ENCODE results near the gene WDR53. TPM values are rescaled to one million over a fixed set of nuclear protein-coding genes. Genes with fewer than 3 reads are reported as not detected.
A peak's percentile ranks its signal among the peaks of the same experiment; 100 is the strongest.
"Not testable (repeated sequence)": the region's sequence is repeated elsewhere in the genome, so short reads cannot be mapped to it uniquely, and the experiment has no call there.

Gene WDR53
- total RNA-seq, 4 donors from 2014 or later: 1.6 to 14.2 (median 4.6) TPM; not detected in 1

GRCh38 chr3:196603683-196604082 is 35.3 kb upstream of the WDR53 start:
- H3K27ac ChIP-seq: no peak overlapping the region
- no peaks in the 10 kb centered on the region for H3K4me1 ChIP-seq
- WGBS, 2 donors (ENCODE audit: low coverage in 1 of 2): 67 to 80% methylated on average over 3 to 7 of the region's 7 CpGs
- no peaks in the 10 kb centered on the region for H3K36me3 ChIP-seq
- no peak for TF ChIP-seq POLR2A (IDR thresholded peaks at IDR 0.05)
- no peak for TF ChIP-seq POLR2AphosphoS5 (IDR thresholded peaks at IDR 0.05)
- TF ChIP-seq, protein P1, sequence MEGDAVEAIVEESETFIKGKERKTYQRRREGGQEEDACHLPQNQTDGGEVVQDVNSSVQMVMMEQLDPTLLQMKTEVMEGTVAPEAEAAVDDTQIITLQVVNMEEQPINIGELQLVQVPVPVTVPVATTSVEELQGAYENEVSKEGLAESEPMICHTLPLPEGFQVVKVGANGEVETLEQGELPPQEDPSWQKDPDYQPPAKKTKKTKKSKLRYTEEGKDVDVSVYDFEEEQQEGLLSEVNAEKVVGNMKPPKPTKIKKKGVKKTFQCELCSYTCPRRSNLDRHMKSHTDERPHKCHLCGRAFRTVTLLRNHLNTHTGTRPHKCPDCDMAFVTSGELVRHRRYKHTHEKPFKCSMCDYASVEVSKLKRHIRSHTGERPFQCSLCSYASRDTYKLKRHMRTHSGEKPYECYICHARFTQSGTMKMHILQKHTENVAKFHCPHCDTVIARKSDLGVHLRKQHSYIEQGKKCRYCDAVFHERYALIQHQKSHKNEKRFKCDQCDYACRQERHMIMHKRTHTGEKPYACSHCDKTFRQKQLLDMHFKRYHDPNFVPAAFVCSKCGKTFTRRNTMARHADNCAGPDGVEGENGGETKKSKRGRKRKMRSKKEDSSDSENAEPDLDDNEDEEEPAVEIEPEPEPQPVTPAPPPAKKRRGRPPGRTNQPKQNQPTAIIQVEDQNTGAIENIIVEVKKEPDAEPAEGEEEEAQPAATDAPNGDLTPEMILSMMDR (IDR thresholded peaks at IDR 0.05): no peak
- TF ChIP-seq EP300 (IDR thresholded peaks at IDR 0.05; ENCODE audit: low read depth): no peak
- in situ Hi-C loops (cut with MboI; ENCODE audit: low pct_ligation_motif_present in 1 of 4, low pct_unique_long_range_greater_than_20kb in 1 of 4, low sequenced_read_pairs in 3 of 4) (loop anchor here in 2 of 4 donors (10.0 to 25.0 kb wide), 2 partner anchors 81 to 359 kb away; partner anchors contain the start of gene PIGZ (in 1 of the 2)), intact Hi-C loops (cut with DNase I; ENCODE audit: low total_unique reads) (no loop called here)
- H3K4me3 ChIP-seq: no peak overlapping the region
- no peak for DNase-seq
- H3K9me3 ChIP-seq: no peaks in the 10 kb centered on the region
- H3K27me3 ChIP-seq: peaks cover 6% of the 10 kb centered on the region

GRCh38 chr3:196602673-196603072 is 34.3 kb upstream of the WDR53 start:
- H3K36me3 ChIP-seq: no peaks in the 10 kb centered on the region
- in situ Hi-C loops (cut with MboI; ENCODE audit: low pct_ligation_motif_present in 1 of 4, low pct_unique_long_range_greater_than_20kb in 1 of 4, low sequenced_read_pairs in 3 of 4): loop anchor here in 2 of 4 donors (10.0 to 25.0 kb wide), 2 partner anchors 82 to 360 kb away; partner anchors contain the start of gene PIGZ (in 1 of the 2)
- no peak for DNase-seq

GRCh38 chr3:196600359-196600758 is 32.0 kb upstream of the WDR53 start:
- Histone ChIP-seq H3K27ac (no peak overlapping the region), H3K9me3 (no peaks in the 10 kb centered on the region), H3K27me3 (peaks cover 4% of the 10 kb centered on the region), H3K4me3 (no peak overlapping the region), H3K36me3 (no peaks in the 10 kb centered on the region), H3K4me1 (peaks cover 0 to 6% (median 0%) of the 10 kb centered on the region in 4 donors)
- WGBS, 2 donors (ENCODE audit: low coverage in 1 of 2): 98 to 100% methylated on average over 3 to 7 of the region's 7 CpGs
- in situ Hi-C loops (cut with MboI; ENCODE audit: low pct_ligation_motif_present in 1 of 4, low pct_unique_long_range_greater_than_20kb in 1 of 4, low sequenced_read_pairs in 3 of 4) (loop anchor here in 2 of 4 donors (10.0 to 25.0 kb wide), 2 partner anchors 84 to 362 kb away; partner anchors contain the start of gene PIGZ (in 1 of the 2)), intact Hi-C loops (cut with DNase I; ENCODE audit: low total_unique reads) (no loop called here)
- no peak for TF ChIP-seq EP300 (IDR thresholded peaks at IDR 0.05; ENCODE audit: low read depth)
- no peak for TF ChIP-seq POLR2A (IDR thresholded peaks at IDR 0.05)
- no peak for TF ChIP-seq POLR2AphosphoS5 (IDR thresholded peaks at IDR 0.05)
- TF ChIP-seq, protein P1 (IDR thresholded peaks at IDR 0.05): no peak
- DNase-seq: no peak

More at GRCh38 chr3:196602673-196603072, 34.3 kb upstream of the WDR53 start:
- no peak for TF ChIP-seq POLR2A (IDR thresholded peaks at IDR 0.05)
- TF ChIP-seq EP300 (IDR thresholded peaks at IDR 0.05; ENCODE audit: low read depth): no peak
- TF ChIP-seq, protein P1 (IDR thresholded peaks at IDR 0.05): no peak
- TF ChIP-seq POLR2AphosphoS5 (IDR thresholded peaks at IDR 0.05): no peak
- WGBS, 2 donors (ENCODE audit: low coverage in 1 of 2): 92% methylated on average over 6 of the region's 6 CpGs
- Histone ChIP-seq H3K9me3 (no peaks in the 10 kb centered on the region), H3K4me1 (peaks cover 0 to 5% (median 0%) of the 10 kb centered on the region in 4 donors), H3K27ac (no peak overlapping the region), H3K27me3 (peaks cover 6% of the 10 kb centered on the region), H3K4me3 (no peak overlapping the region)
- intact Hi-C loops (cut with DNase I; ENCODE audit: low total_unique reads): no loop called here

- WGBS, 2 donors (ENCODE audit: low coverage in 1 of 2): 61 to 65% methylated on average over 4 to 5 of the region's 5 CpGs
- in situ Hi-C loops (cut with MboI; ENCODE audit: low pct_ligation_motif_present in 1 of 4, low pct_unique_long_range_greater_than_20kb in 1 of 4, low sequenced_read_pairs in 3 of 4): loop anchor here in 2 of 4 donors (10.0 to 25.0 kb wide), 2 partner anchors 85 to 363 kb away; partner anchors contain the start of gene PIGZ (in 1 of the 2)
- DNase-seq: no peak
- H3K27ac ChIP-seq: no peak overlapping the region
- H3K4me1 ChIP-seq: peaks cover 0 to 6% (median 0%) of the 10 kb centered on the region in 4 donors
- peaks cover 10% of the 10 kb centered on the region for H3K27me3 ChIP-seq
- H3K9me3 ChIP-seq: no peaks in the 10 kb centered on the region
- no peak overlapping the region for H3K4me3 ChIP-seq
- TF ChIP-seq EP300 (IDR thresholded peaks at IDR 0.05; ENCODE audit: low read depth): no peak
- TF ChIP-seq, protein P1 (IDR thresholded peaks at IDR 0.05): no peak
- TF ChIP-seq POLR2AphosphoS5 (IDR thresholded peaks at IDR 0.05): no peak
- TF ChIP-seq POLR2A (IDR thresholded peaks at IDR 0.05): no peak
- no peaks in the 10 kb centered on the region for H3K36me3 ChIP-seq
- intact Hi-C loops (cut with DNase I; ENCODE audit: low total_unique reads): no loop called here
Observed at GRCh38 chr3:196599734-196600128, 31.4 kb upstream of the WDR53 start.

DNA sequence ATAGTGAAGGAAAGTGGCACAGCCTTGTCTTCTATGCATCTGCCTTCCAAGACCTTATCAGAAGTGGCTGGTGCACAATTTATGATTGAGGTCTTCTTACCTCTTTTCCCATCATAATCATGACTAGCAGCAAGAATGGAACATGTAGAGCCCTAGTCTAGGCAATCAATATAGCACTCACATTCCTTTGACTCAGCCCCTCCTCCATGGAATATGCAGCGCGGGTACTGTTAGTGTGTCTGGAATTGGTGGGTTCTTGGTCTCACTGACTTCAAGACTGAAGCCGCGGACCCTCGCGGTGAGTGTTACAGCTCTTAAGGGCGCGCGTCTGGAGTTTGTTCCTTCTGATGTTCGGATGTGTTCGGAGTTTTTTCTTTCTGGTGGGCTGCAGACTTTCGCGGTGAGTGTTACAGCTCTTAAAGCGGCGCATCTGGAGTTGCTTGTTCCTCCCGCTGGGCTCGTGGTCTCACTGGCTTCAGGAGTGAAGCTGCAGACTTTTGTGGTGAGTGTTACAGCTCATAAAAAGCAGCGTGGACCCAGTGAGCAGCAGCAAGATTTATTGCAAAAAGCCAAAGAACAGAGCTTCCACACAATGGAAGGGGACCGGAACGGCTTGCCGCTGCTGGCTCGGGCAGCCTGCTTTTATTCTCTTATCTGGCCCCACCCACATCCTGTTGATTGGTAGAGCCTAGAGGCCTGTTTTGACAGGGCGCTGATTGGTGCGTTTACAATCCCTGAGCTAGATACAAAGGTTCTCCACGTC is 29.8 kb upstream of the WDR53 start:
- H3K27me3 ChIP-seq: peaks cover 10% of the 10 kb centered on the region
- H3K27ac ChIP-seq; DNase-seq; H3K36me3 ChIP-seq; H3K9me3 ChIP-seq; in situ Hi-C loops (cut with MboI; ENCODE audit: low pct_ligation_motif_present in 1 of 4, low pct_unique_long_range_greater_than_20kb in 1 of 4, low sequenced_read_pairs in 3 of 4); intact Hi-C loops (cut with DNase I; ENCODE audit: low total_unique reads); H3K4me1 ChIP-seq: not testable (repeated sequence)
- WGBS, 2 donors (ENCODE audit: low coverage in 1 of 2): 44 to 87% methylated on average over 4 to 25 of the region's 25 CpGs
- peak overlapping the region in 3 of 4 donors; percentile 10 to 20 (median 11) for H3K4me3 ChIP-seq

Measured in transverse colon (tissue), 4 donors.